Fibroblast of mammary gland (primary cell): Measurements from ENCODE around the gene LZIC.
A peak's percentile ranks its signal among the peaks of the same experiment; 100 is the strongest.

Experiments
- DNase-seq: peaks from one replicate; pipeline ENCODE4 v3.0.0-alpha.2; 2010; ENCODE audit warnings: low read depth
- H3K4me3 ChIP-seq: 2 replicates; pipeline ENCODE4 v1.5.1; 2011; ENCODE audit warnings: low read depth, mild to moderate bottlenecking, low read length, moderate library complexity; ENCODE audit not compliant: control insufficient read depth
- CTCF ChIP-seq: conservative IDR thresholded peaks from 2 replicates; pipeline ENCODE4 v1.5.1; 2011; ENCODE audit warnings: low read depth, low read length, inconsistent platforms; ENCODE audit not compliant: control insufficient read depth, insufficient read depth

LZIC gene

GRCh38 chr1:9882296-9882944, 60.8 kb downstream of the LZIC start:
- no peak for TF ChIP-seq CTCF
- no peak overlapping the region for H3K4me3 ChIP-seq
- DNase-seq = no peak

- no peak for TF ChIP-seq CTCF
- no peak overlapping the region for H3K4me3 ChIP-seq
- peak; percentile 64 for DNase-seq
These were observed 61.3 kb downstream of the LZIC start for GRCh38 chr1:9881838-9882249.
